H1 (cell line): Measurements from ENCODE around the gene HSPA12A. TPM values are rescaled to one million over a fixed set of nuclear protein-coding genes. Genes with fewer than 3 reads are reported as not detected.
A peak's percentile ranks its signal among the peaks of the same experiment; 100 is the strongest.

Source experiments
- CTCF ChIA-PET: fragments of 300-600 bp; sonication (Branson Sonifier 250); formaldehyde crosslinking; loops from one replicate; lab custom pipeline; 2021; ENCODE audit not compliant: partially characterized antibody; lab: Charles Lee
- POLR2A ChIA-PET: fragments of 300-600 bp; sonication (Branson Sonifier 250); formaldehyde crosslinking; loops from one replicate; lab custom pipeline; 2021; ENCODE audit warnings: inconsistent platforms; ENCODE audit not compliant: partially characterized antibody; lab: Charles Lee
- DNase-seq, 2 experiments: peaks; one replicate each; pipeline versions ENCODE4 v3.0.0 to v3.0.0-alpha.2; 2010 to 2022; ENCODE audit warnings: low spot score in 2 of 2, low read depth in 1 of 2, mixed read lengths in 1 of 2
- FAIRE-seq: peaks from 2 replicates; lab custom pipeline; 2011; peaks lifted over from hg19 to GRCh38; lab: Jason Lieb, UNC
- H2AFZ ChIP-seq: 2 replicates; pipeline ENCODE4 v1.8.1; 2012; ENCODE audit warnings: low read length, inconsistent platforms
- H2AK5ac ChIP-seq: 2 replicates; pipeline ENCODE4 v1.6.1; 2013; ENCODE audit warnings: low read depth, low read length
- H2BK120ac ChIP-seq: replicated peaks from 2 replicates; pipeline ENCODE3; 2013; ENCODE audit warnings: low read depth, low read length, inconsistent platforms
- H2BK12ac ChIP-seq: 2 replicates; pipeline ENCODE4 v1.6.1; 2013; ENCODE audit warnings: low read depth, low read length
- H2BK15ac ChIP-seq: 2 replicates; pipeline ENCODE4 v1.6.1; 2013; ENCODE audit warnings: low read length
- H2BK20ac ChIP-seq: 2 replicates; pipeline ENCODE4 v1.6.1; 2013; ENCODE audit warnings: low read length
- H2BK5ac ChIP-seq: 2 replicates; pipeline ENCODE4 v1.6.1; 2013; ENCODE audit warnings: low read depth, low read length
- H3K14ac ChIP-seq: 2 replicates; pipeline ENCODE4 v1.6.1; 2013; ENCODE audit warnings: inconsistent platforms; ENCODE audit not compliant: insufficient read length
- H3K18ac ChIP-seq: 2 replicates; pipeline ENCODE4 v1.6.1; 2013; ENCODE audit warnings: low read length; ENCODE audit errors: extremely low read depth
- H3K23ac ChIP-seq: 2 replicates; pipeline ENCODE4 v1.6.1; 2013; ENCODE audit warnings: inconsistent platforms; ENCODE audit not compliant: insufficient read length
- H3K23me2 ChIP-seq: 2 replicates; pipeline ENCODE4 v1.6.1; 2013; ENCODE audit warnings: low read depth, low read length
- H3K27ac ChIP-seq: 2 replicates; pipeline ENCODE4 v1.6.1; 2011; ENCODE audit warnings: low read depth, low read length, inconsistent platforms
- H3K27me3 ChIP-seq, 4 experiments: replicated peaks in 1 of 4; 1 replicate in 1 of 4; 2 replicates in 3 of 4; pipeline versions ENCODE4 v1.6.1 to v1.8.1; 2011 to 2013; ENCODE audit warnings: low read length in 3 of 4, mild to moderate bottlenecking in 3 of 4, inconsistent platforms in 2 of 4, mixed read lengths in 2 of 4, moderate library complexity in 1 of 4; ENCODE audit not compliant: control insufficient read depth in 3 of 4, insufficient read depth in 3 of 4; ENCODE audit errors: extremely low read depth in 1 of 4
- H3K36me3 ChIP-seq, 4 experiments: 2 replicates each; pipeline versions ENCODE4 v1.6.1 to v1.8.1; 2011 to 2013; ENCODE audit warnings: mild to moderate bottlenecking in 4 of 4, low read length in 3 of 4, moderate library complexity in 2 of 4, control low read depth in 1 of 4, inconsistent platforms in 1 of 4; ENCODE audit not compliant: insufficient read depth in 4 of 4, control insufficient read depth in 2 of 4
- H3K4ac ChIP-seq: replicated peaks from 2 replicates; pipeline ENCODE3; 2013; ENCODE audit warnings: low read length, low read depth, mixed read lengths, inconsistent platforms; ENCODE audit not compliant: insufficient read length
- H3K4me1 ChIP-seq, 4 experiments: replicated peaks in 1 of 4; 1 replicate in 1 of 4; 2 replicates in 3 of 4; pipeline versions ENCODE4 v1.6.1 to v1.8.1; 2011 to 2013; ENCODE audit warnings: low read length in 3 of 4, inconsistent platforms in 2 of 4, mixed read lengths in 1 of 4; ENCODE audit not compliant: insufficient read depth in 4 of 4, control insufficient read depth in 3 of 4
- H3K4me2 ChIP-seq, 2 experiments: 2 replicates each; pipeline versions ENCODE4 v1.6.1 to v1.8.1; 2011 to 2013; ENCODE audit warnings: low read depth in 2 of 2, low read length in 2 of 2, control low read depth in 1 of 2, inconsistent platforms in 1 of 2, mild to moderate bottlenecking in 1 of 2; ENCODE audit not compliant: insufficient read depth in 1 of 2
- H3K4me3 ChIP-seq, 4 experiments: fragments of 200-600, 300-600 bp in 1 of 4; sonication (generic), shearing (Covaris generic), sonication (Bioruptor Twin) in 1 of 4; 2 replicates each; pipeline versions ENCODE4 v1.5.1 to v1.8.1; 2011 to 2016; ENCODE audit warnings: low read length in 4 of 4, low read depth in 3 of 4, control low read depth in 2 of 4, inconsistent platforms in 2 of 4, mild to moderate bottlenecking in 2 of 4, mixed read lengths in 1 of 4, moderate library complexity in 1 of 4; ENCODE audit not compliant: insufficient read depth in 2 of 4; ENCODE audit errors: extremely low read depth in 1 of 4
- H3K56ac ChIP-seq: replicated peaks from 2 replicates; pipeline ENCODE3; 2013; ENCODE audit warnings: low read depth, mild to moderate bottlenecking, mixed read lengths, low read length, inconsistent platforms; ENCODE audit not compliant: insufficient read length
- H3K79me1 ChIP-seq: 2 replicates; pipeline ENCODE4 v1.6.1; 2013; ENCODE audit warnings: low read depth, low read length, control low read depth
- H3K79me2 ChIP-seq, 2 experiments: 2 replicates each; pipeline versions ENCODE4 v1.6.1 to v1.8.1; 2012 to 2013; ENCODE audit warnings: low read length in 2 of 2, mild to moderate bottlenecking in 2 of 2, inconsistent platforms in 1 of 2; ENCODE audit not compliant: insufficient read depth in 2 of 2, control insufficient read depth in 1 of 2
- H3K9ac ChIP-seq, 4 experiments: replicated peaks in 1 of 4; 1 replicate in 1 of 4; 2 replicates in 3 of 4; pipeline versions ENCODE4 v1.6.1 to v1.8.1; 2011 to 2013; ENCODE audit warnings: low read depth in 3 of 4, low read length in 3 of 4, control low read depth in 2 of 4, mild to moderate bottlenecking in 2 of 4, moderate library complexity in 2 of 4, inconsistent platforms in 1 of 4; ENCODE audit errors: extremely low read depth in 1 of 4
- H3K9me3 ChIP-seq, 2 experiments: 2 replicates each; pipeline versions ENCODE4 v1.6.1 to v1.8.1; 2012 to 2013; ENCODE audit warnings: mild to moderate bottlenecking in 2 of 2, moderate library complexity in 2 of 2, control low read depth in 1 of 2, inconsistent platforms in 1 of 2, low read depth in 1 of 2, low read length in 1 of 2, mixed read lengths in 1 of 2; ENCODE audit not compliant: insufficient read depth in 2 of 2
- H4K20me1 ChIP-seq, 2 experiments: replicated peaks in 1 of 2; 2 replicates each; pipeline versions ENCODE3 to v1.8.1; 2011 to 2013; ENCODE audit warnings: inconsistent platforms in 2 of 2, low read length in 2 of 2, mild to moderate bottlenecking in 1 of 2; ENCODE audit not compliant: insufficient read depth in 2 of 2, control insufficient read depth in 1 of 2
- H4K5ac ChIP-seq: 2 replicates; pipeline ENCODE4 v1.6.1; 2013; ENCODE audit warnings: low read length, low read depth, mixed read lengths, inconsistent platforms; ENCODE audit not compliant: insufficient read length
- H4K8ac ChIP-seq: 2 replicates; pipeline ENCODE4 v1.8.0; 2013; ENCODE audit warnings: mild to moderate bottlenecking, moderate library complexity, low read length, inconsistent platforms; ENCODE audit not compliant: insufficient read depth; ENCODE audit errors: extremely low read depth
- H4K91ac ChIP-seq: replicated peaks from 2 replicates; pipeline ENCODE3; 2013; ENCODE audit warnings: low read length, mixed read lengths, inconsistent platforms; ENCODE audit not compliant: insufficient read length
- ASH2L ChIP-seq: fragments of 200-600, 300-600 bp; sonication (generic); IDR thresholded peaks from one replicate; pipeline ENCODE4 v1.7.1; 2017; ENCODE audit warnings: low read length
- BRCA1 ChIP-seq: IDR thresholded peaks from 2 replicates; pipeline ENCODE4 v1.6.1; 2012; ENCODE audit warnings: low read depth, low read length, improper control_type of control experiment
- CHD1 ChIP-seq: IDR thresholded peaks from 2 replicates; pipeline ENCODE4 v1.6.1; 2012; ENCODE audit warnings: low read depth, low read length, improper control_type of control experiment
- EP300 ChIP-seq, 2 experiments: IDR thresholded peaks; 1 replicate in 1 of 2; 2 replicates in 1 of 2; pipeline ENCODE4 v1.6.1; 2011 to 2012; ENCODE audit warnings: low read depth in 2 of 2, low read length in 2 of 2, mild to moderate bottlenecking in 2 of 2, borderline replicate concordance in 1 of 2, inconsistent platforms in 1 of 2, moderate library complexity in 1 of 2
- FOSL1 ChIP-seq: IDR thresholded peaks from 2 replicates; pipeline ENCODE4 v1.6.1; 2011; ENCODE audit warnings: mild to moderate bottlenecking, low read depth, low read length, moderate library complexity; ENCODE audit not compliant: insufficient read depth
- GABPA ChIP-seq: IDR thresholded peaks from 2 replicates; pipeline ENCODE4 v1.6.1; 2011; ENCODE audit warnings: mild to moderate bottlenecking, low read length, moderate library complexity, borderline replicate concordance; ENCODE audit not compliant: insufficient read depth
- GTF2F1 ChIP-seq: IDR thresholded peaks from 2 replicates; pipeline ENCODE4 v1.6.1; 2012; ENCODE audit warnings: low read depth, low read length, improper control_type of control experiment, borderline replicate concordance
- NRF1 ChIP-seq: IDR thresholded peaks from 2 replicates; pipeline ENCODE4 v1.6.1; 2011; ENCODE audit warnings: mild to moderate bottlenecking, low read depth, low read length, improper control_type of control experiment
- RFX5 ChIP-seq: IDR thresholded peaks from 2 replicates; pipeline ENCODE4 v1.6.1; 2011; ENCODE audit warnings: low read depth, low read length, improper control_type of control experiment, borderline replicate concordance
- TBP ChIP-seq: IDR thresholded peaks from 2 replicates; pipeline ENCODE4 v1.6.1; 2011; ENCODE audit warnings: low read depth, low read length, improper control_type of control experiment
- ZNF274 ChIP-seq: IDR thresholded peaks from 2 replicates; pipeline ENCODE4 v1.7.0; 2012; ENCODE audit warnings: low read length, borderline replicate concordance; ENCODE audit errors: extremely low read depth
- WGBS, 2 experiments: shearing (Covaris generic) in 1 of 2; methylation state at CpG; one replicate each; pipeline versions ENCODE4 v1.1.6 to v1.1.7; 2013 to 2015; ENCODE audit warnings: low lambda C conversion rate in 2 of 2, mixed read lengths in 2 of 2, inconsistent platforms in 1 of 2, low coverage in 1 of 2, missing lambda C conversion rate in 1 of 2; ENCODE audit not compliant: insufficient replicate concordance in 2 of 2, insufficient coverage in 1 of 2, insufficient read length in 1 of 2; ENCODE audit errors: extremely low coverage in 1 of 2, missing lambda C conversion rate in 1 of 2; 5-methylcytosine and 5-hydroxymethylcytosine counted together
- polyA plus RNA-seq, 7 experiments: library from polyadenylated mRNA; depleted of rRNA in 3 of 7; stranded (reverse) in 5 of 7; unstranded in 2 of 7; fragments of >200 nt in 5 of 7; fragments of 200-250 nt in 2 of 7; gene quantifications; 1 replicate in 5 of 7; 2 replicates in 1 of 7; 4 replicates in 1 of 7; pipeline versions ENCODE4 v1.2.1 to v1.2.3, GENCODE V29; 2011 to 2013; ENCODE audit warnings: missing spikeins in 2 of 7, mixed read lengths in 2 of 7
- total RNA-seq: library from RNA; stranded (reverse); fragmentation: NEBNext Ultra II Directional; extraction: Animal tissue kit (Norgen Biotek cat#: 25700); gene quantifications from 2 replicates; pipeline ENCODE4 v1.2.1, GENCODE V29; 2021
- TF ChIP-seq, protein P1 (sequence below): IDR thresholded peaks from 2 replicates; pipeline ENCODE4 v1.6.1; 2012; ENCODE audit warnings: low read length, inconsistent platforms

The HSPA12A gene
- total and polyA plus RNA-seq, 2 of the 8 experiments (the other 6 are each of a cell fraction or from before 2014, with no cell fraction given) = 3.1 to 6.9 TPM

DNA sequence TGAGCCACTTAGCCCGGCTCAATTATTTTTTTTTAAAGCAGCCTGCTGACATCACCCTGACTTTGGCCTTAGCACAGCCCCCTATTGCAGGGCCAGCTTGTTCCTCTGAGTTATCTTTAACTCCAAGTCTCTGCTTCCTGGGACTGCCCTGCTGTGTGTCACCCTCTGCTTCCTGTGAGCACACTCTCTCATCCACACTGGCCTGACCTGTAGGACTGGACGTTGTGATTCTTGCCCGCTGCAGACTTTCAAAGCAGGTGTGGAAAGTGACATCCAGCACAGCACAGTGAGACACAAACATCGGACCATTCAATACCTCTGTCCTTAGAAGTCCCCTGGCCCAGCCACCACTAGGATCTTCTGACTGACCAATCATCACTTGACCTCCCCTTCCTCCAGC, 26.4 kb upstream of the HSPA12A start:
- no peak overlapping the region for H3K4me3 ChIP-seq
- no peak overlapping the region for H2BK12ac ChIP-seq
- H3K9me3 ChIP-seq = peaks cover 3 to 4% of the 10 kb centered on the region in 2 experiments; a peak in 3 of 4 replicates
- 87% methylated on average over 4 of the region's 4 CpGs; no CpG with 5 or more reads in 1 of the 2 experiments for WGBS, 2 experiments
- no peaks in the 10 kb centered on the region for H3K79me2 ChIP-seq
- no peak overlapping the region for H3K4me2 ChIP-seq
- no peak overlapping the region for H3K14ac ChIP-seq
- H4K20me1 ChIP-seq = no peaks in the 10 kb centered on the region
- H3K36me3 ChIP-seq = no peaks in the 10 kb centered on the region
- no peaks in the 10 kb centered on the region for H3K79me1 ChIP-seq
- no peak overlapping the region for H3K23ac ChIP-seq
- no peak overlapping the region for H3K56ac ChIP-seq
- H3K18ac ChIP-seq = no peak overlapping the region
- no peak overlapping the region for H3K9ac ChIP-seq
- H2AK5ac ChIP-seq = no peak overlapping the region
- CTCF ChIA-PET = interaction anchor here (0.7 to 6.9 kb wide), 3 partner anchors 19 to 401 kb away, joined by 3 to 37 read pairs (median 5); no protein-coding TSS in a partner anchor
- no peak overlapping the region for H4K91ac ChIP-seq
- DNase-seq (no peak), FAIRE-seq (no peak)
- POLR2A ChIA-PET = no interaction called here
- H4K5ac ChIP-seq = no peak overlapping the region
- no peak overlapping the region for H3K4ac ChIP-seq
- no peak overlapping the region for H2BK5ac ChIP-seq
- H3K27ac ChIP-seq = no peak overlapping the region
- H3K4me1 ChIP-seq = peaks cover 0 to 7% (median 0%) of the 10 kb centered on the region in 4 experiments; a peak in 2 of 7 replicates
- H3K27me3 ChIP-seq = no peaks in the 10 kb centered on the region; a peak in 1 of 7 replicates
- H3K23me2 ChIP-seq = no peaks in the 10 kb centered on the region
- no peak overlapping the region for H2AFZ ChIP-seq
- H2BK120ac ChIP-seq = no peak overlapping the region
- H4K8ac ChIP-seq = peak overlapping the region; percentile 32; the same call in 1 of the 2 replicates
- H2BK15ac ChIP-seq = no peak overlapping the region
- no peak overlapping the region for H2BK20ac ChIP-seq
- TF ChIP-seq EP300 (IDR thresholded peaks at IDR 0.05; ENCODE audit: borderline replicate concordance in 1 of 2, low read depth in 2 of 2, low read length in 2 of 2) (no peak), GABPA (no peak), FOSL1 (no peak), NRF1 (no peak), ZNF274 (no peak), BRCA1 (no peak), TBP (no peak), RFX5 (no peak), ASH2L (no peak), CHD1 (no peak), GTF2F1 (no peak)
- TF ChIP-seq, protein P1, sequence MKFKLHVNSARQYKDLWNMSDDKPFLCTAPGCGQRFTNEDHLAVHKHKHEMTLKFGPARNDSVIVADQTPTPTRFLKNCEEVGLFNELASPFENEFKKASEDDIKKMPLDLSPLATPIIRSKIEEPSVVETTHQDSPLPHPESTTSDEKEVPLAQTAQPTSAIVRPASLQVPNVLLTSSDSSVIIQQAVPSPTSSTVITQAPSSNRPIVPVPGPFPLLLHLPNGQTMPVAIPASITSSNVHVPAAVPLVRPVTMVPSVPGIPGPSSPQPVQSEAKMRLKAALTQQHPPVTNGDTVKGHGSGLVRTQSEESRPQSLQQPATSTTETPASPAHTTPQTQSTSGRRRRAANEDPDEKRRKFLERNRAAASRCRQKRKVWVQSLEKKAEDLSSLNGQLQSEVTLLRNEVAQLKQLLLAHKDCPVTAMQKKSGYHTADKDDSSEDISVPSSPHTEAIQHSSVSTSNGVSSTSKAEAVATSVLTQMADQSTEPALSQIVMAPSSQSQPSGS = no peak
